LNCAP (cell line): ENCODE measurements around the gene UCN.

Source experiments
- TF ChIP-seq, protein P1 (sequence below): fragments of 450-650 bp; IDR thresholded peaks from 2 replicates; pipeline ENCODE4 v1.5.1; 2017; ENCODE audit warnings: mild to moderate bottlenecking

Gene UCN

DNA sequence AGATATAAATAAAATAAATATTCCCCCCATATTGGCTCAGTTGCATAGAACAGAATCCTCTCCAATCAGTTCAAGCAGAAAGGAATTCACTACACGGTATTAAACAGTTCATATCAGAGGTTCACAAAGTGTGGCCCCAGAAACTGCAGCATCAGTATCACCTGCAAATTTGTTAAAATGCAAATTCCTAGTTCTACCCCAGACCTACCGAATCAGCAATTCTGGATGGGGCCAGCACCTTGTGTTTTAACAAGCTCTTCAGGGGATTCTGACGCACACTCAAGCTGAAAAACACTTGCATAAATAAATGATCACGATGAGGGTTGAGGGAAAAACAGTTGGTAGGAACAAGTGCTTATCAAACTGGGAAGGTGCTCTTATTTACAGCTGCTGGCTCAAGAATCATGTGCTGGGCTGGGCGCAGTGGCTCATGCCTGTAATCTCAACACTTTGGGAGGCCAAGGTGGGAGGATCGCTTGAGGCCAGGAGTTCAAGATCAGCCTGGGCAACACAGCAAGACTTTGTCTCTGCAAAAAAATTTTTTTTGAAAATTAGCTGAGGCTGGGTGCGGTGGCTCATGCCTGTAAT, 42.0 kb upstream of the UCN start:
- TF ChIP-seq, protein P1, sequence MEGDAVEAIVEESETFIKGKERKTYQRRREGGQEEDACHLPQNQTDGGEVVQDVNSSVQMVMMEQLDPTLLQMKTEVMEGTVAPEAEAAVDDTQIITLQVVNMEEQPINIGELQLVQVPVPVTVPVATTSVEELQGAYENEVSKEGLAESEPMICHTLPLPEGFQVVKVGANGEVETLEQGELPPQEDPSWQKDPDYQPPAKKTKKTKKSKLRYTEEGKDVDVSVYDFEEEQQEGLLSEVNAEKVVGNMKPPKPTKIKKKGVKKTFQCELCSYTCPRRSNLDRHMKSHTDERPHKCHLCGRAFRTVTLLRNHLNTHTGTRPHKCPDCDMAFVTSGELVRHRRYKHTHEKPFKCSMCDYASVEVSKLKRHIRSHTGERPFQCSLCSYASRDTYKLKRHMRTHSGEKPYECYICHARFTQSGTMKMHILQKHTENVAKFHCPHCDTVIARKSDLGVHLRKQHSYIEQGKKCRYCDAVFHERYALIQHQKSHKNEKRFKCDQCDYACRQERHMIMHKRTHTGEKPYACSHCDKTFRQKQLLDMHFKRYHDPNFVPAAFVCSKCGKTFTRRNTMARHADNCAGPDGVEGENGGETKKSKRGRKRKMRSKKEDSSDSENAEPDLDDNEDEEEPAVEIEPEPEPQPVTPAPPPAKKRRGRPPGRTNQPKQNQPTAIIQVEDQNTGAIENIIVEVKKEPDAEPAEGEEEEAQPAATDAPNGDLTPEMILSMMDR: no peak

DNA sequence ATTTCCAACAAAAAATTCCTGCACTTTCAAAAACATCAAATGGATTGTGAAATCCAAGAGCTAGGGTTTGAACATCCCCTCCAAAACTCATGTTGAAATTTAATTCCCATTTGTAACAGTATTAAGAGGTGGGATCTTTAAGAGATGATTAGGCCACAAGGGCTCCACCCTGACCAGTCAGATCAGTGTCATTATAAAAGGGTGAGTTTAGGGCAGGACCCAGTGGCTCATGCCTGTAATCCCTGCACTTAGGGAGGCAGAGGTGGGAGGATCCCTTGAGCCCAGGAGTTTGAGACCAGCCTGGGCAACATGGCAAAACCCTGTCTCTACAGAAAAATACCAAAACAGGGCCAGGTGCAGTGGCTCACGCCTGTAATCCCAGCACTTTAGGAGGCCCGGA, 39.4 kb upstream of the UCN start:
- TF ChIP-seq, protein P1: no peak

DNA sequence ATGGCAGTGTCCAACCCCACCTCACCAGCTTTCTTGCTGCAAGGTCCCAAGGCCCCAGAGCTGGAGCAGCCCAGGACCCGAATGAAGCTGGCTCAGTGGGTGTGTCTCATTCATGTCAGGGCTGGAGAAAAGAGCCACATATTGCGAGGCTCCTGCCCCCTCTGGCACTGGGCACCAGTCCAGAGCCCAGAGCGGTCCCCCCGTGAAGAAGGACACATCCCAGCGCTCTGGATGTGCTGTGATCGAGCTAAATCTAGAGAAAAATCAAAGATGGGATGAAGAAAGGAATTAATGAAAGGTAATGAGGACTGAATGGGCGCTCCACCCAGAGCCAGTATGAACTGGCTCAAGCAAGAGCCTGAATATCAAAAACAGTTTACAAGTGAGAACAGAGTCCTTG, 27.9 kb upstream of the UCN start:
- TF ChIP-seq, protein P1: no peak

DNA sequence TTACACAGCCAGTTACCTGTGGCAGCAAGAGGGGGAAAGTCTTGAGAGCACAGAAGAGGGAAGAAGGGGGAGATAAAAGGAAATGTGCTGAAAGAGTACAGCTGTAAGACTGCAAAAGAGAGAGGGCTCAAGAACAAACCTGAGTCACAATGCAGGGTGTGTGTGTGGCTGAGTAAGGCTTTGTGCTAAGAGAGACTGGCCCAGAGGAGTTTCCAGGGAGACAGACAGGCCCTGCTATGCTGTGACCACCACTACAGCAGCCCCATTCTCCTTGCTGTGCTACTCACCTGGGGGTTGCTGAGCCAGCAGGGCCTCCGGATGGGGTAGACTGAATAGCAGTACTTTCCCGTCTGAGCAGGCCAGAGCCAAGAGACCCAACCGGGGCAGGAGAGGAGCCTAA, 27.1 kb upstream of the UCN start:
- TF ChIP-seq, protein P1: no peak

DNA sequence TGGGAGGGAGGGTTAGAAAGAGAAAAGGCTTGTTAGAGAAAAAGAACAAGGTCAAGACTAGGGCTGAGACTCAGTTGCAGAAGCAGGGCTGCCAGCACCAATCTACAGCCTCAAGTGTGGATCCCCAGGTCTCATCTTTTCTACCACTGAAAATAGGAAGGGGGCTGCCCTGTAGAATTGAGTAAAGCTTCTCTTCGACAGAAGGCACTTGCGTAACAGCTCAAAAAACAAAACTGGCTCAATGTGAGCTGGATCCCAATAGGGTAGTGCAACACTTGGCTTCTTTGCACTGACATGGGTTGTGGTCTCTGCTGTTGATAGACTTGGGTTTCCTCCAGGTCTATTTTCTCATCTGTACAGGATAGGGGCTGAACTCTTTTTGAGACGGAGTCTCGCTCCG, 16.5 kb upstream of the UCN start:
- TF ChIP-seq, protein P1: no peak

DNA sequence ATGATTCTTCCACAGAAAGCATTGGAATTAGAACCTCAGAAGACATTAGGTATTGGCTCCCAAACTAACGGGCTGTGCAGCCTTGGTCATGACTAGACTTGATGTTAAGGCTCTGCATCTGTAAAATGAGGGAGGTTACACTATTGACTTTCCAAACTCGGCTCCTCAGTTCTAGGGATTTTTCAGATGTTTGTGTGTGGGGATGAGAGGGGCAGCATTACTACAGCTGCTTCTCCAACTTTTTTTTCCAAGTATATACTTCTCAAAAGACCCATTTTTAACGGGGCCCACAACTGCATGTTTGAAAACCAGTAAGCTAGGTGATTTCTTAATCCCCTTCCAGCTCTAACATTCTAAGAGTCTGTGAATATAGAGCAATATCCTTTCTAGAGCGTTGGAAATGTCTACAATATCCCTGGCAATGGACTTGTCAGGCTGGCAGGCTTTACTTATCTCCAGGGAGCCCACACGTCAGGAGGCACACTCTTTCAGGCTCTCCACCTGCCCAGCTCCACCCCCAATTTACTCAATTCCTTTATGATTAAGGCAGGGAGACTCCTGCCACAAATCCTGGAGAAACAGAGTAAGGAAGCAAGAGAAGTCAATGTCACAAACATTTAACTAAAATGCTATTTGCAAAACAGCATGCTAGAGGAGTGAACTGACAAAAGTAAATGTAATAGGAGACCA, 15.5 kb upstream of the UCN start:
- TF ChIP-seq, protein P1: no peak

DNA sequence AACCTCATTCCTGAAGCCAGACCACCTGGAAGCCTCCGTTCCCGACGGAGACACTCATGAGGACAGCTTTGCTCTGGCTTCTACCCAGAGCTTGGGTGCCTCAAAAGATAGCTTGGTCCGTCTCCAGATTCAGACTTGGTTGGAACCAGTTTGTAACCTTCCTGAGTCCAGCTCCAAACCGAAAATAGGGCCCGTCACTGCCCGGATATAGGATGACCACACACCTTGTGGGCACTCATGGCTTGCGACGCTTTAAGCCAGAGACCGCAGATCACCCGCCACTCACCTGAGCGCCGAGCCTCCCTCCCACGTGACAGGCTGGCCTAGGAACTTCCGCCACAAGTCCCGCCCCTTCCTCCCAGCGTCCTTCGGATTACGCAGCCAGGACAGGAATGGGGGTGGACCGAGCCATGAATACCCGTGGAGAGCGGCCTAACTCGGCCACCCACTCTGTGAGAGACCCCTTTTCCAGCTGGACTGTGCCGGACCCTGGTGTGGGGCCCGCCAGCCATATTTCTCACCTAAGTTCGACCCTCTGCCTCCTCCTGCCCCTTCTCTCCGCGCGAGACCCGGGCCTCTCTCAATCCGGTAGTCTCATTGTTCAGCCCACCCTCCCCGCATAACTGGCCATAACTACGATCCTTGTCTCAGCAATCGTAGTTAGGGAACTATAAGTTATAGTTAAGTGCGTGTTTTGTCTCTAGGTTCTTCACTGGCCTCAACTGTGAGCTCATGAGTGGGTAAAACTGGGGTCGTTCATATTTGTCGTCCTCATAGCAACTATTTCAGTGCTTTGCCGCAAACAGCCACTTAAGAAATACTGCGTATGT, 14.7 kb upstream of the UCN start, which contains the start of gene MPV17:
Gene MPV17 (minus strand): TSS at position 332 of the 830 bp plus-strand sequence. CDS start 580 bp downstream, outside the sequence.
- TF ChIP-seq, protein P1: no peak
